ENCODE measurements around the gene MED26.

GRCh38 chr19:16595097-16595496, 32.9 kb downstream of the MED26 start:
- TF ChIP-seq NBN (IDR thresholded peaks at IDR 0.05) (0 out of 2 replicates have a peak, but pooled peaks have one; percentile 26), CTCF (IDR thresholded peaks at IDR 0.05 in 2 of 3, conservative IDR thresholded peaks at IDR 0.05 in 1 of 3; ENCODE audit: control insufficient read depth in 2 of 3, extremely low read depth in 1 of 3, insufficient read depth in 1 of 3, low read depth in 3 of 3, low read length in 3 of 3) (no peak), USF2 (IDR thresholded peaks at IDR 0.05; ENCODE audit: borderline replicate concordance, low read depth, low read length) (no peak; the same call in 1 of the 2 replicates), POLR2A (IDR thresholded peaks at IDR 0.05; ENCODE audit: low read depth, low read length) (no peak), NFYA (IDR thresholded peaks at IDR 0.05; ENCODE audit: borderline replicate concordance, low read depth, low read length) (no peak), SREBF2 (IDR thresholded peaks at IDR 0.05; ENCODE audit: low read length) (no peak), FOXM1 (IDR thresholded peaks at IDR 0.05; ENCODE audit: low read depth, low read length) (no peak), GABPA (IDR thresholded peaks at IDR 0.05; ENCODE audit: low read depth) (no peak)

Data from GM12878 (cell line).